ENCODE results near the gene GPR132. TPM values are rescaled to one million over a fixed set of nuclear protein-coding genes. Genes with fewer than 3 reads are reported as not detected.
"Not testable (repeated sequence)": the region's sequence is repeated elsewhere in the genome, so short reads cannot be mapped to it uniquely, and the experiment has no call there.

GPR132 gene
- total and polyA plus RNA-seq, 2 experiments from 2014 or later = 0.14 TPM; not detected in 1

DNA sequence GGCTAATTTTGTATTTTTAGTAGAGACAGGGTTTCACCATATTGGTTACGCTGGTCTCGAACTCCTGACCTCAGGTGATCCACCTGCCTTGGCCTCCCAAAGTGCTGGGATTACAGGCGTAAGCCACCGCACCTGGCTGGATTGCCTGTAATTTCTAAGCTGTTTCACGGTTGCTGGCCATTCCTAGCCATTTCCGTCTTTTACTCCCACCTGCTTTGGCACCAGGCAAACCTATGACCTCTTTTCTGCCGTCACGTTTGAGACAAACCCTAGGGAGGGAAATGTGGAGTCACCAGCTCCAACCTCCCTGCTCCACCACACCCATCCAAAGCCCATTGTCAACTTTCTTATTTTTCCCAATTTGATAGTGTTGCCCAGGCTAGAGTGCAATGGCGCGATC is 1.2 kb downstream of the GPR132 start (continued):
- TF ChIP-seq, protein P1, sequence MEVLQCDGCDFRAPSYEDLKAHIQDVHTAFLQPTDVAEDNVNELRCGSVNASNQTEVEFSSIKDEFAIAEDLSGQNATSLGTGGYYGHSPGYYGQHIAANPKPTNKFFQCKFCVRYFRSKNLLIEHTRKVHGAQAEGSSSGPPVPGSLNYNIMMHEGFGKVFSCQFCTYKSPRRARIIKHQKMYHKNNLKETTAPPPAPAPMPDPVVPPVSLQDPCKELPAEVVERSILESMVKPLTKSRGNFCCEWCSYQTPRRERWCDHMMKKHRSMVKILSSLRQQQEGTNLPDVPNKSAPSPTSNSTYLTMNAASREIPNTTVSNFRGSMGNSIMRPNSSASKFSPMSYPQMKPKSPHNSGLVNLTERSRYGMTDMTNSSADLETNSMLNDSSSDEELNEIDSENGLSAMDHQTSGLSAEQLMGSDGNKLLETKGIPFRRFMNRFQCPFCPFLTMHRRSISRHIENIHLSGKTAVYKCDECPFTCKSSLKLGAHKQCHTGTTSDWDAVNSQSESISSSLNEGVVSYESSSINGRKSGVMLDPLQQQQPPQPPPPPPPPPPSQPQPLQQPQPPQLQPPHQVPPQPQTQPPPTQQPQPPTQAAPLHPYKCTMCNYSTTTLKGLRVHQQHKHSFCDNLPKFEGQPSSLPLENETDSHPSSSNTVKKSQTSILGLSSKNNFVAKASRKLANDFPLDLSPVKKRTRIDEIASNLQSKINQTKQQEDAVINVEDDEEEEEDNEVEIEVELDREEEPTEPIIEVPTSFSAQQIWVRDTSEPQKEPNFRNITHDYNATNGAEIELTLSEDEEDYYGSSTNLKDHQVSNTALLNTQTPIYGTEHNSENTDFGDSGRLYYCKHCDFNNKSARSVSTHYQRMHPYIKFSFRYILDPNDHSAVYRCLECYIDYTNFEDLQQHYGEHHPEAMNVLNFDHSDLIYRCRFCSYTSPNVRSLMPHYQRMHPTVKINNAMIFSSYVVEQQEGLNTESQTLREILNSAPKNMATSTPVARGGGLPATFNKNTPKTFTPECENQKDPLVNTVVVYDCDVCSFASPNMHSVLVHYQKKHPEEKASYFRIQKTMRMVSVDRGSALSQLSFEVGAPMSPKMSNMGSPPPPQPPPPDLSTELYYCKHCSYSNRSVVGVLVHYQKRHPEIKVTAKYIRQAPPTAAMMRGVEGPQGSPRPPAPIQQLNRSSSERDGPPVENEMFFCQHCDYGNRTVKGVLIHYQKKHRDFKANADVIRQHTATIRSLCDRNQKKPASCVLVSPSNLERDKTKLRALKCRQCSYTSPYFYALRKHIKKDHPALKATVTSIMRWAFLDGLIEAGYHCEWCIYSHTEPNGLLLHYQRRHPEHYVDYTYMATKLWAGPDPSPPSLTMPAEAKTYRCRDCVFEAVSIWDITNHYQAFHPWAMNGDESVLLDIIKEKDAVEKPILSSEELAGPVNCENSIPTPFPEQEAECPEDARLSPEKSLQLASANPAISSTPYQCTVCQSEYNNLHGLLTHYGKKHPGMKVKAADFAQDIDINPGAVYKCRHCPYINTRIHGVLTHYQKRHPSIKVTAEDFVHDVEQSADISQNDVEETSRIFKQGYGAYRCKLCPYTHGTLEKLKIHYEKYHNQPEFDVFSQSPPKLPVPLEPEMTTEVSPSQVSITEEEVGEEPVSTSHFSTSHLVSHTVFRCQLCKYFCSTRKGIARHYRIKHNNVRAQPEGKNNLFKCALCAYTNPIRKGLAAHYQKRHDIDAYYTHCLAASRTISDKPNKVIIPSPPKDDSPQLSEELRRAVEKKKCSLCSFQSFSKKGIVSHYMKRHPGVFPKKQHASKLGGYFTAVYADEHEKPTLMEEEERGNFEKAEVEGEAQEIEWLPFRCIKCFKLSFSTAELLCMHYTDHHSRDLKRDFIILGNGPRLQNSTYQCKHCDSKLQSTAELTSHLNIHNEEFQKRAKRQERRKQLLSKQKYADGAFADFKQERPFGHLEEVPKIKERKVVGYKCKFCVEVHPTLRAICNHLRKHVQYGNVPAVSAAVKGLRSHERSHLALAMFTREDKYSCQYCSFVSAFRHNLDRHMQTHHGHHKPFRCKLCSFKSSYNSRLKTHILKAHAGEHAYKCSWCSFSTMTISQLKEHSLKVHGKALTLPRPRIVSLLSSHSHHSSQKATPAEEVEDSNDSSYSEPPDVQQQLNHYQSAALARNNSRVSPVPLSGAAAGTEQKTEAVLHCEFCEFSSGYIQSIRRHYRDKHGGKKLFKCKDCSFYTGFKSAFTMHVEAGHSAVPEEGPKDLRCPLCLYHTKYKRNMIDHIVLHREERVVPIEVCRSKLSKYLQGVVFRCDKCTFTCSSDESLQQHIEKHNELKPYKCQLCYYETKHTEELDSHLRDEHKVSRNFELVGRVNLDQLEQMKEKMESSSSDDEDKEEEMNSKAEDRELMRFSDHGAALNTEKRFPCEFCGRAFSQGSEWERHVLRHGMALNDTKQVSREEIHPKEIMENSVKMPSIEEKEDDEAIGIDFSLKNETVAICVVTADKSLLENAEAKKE (CRISPR knock-in tag; IDR thresholded peaks at IDR 0.05) = no peak
- no peak for TF ChIP-seq STAT1 (IDR thresholded peaks at IDR 0.05; ENCODE audit: unreplicated experiment)
- TF ChIP-seq ZNF331 (CRISPR knock-in tag; IDR thresholded peaks at IDR 0.05; ENCODE audit: low read depth) = no peak
- TF ChIP-seq EZH2phosphoT487 (IDR thresholded peaks at IDR 0.05; ENCODE audit: unreplicated experiment) = no peak
- no peak for TF ChIP-seq ZNF114 (CRISPR knock-in tag; IDR thresholded peaks at IDR 0.05)
- TF ChIP-seq NANOG (IDR thresholded peaks at IDR 0.05; ENCODE audit: borderline replicate concordance) = no peak

DNA sequence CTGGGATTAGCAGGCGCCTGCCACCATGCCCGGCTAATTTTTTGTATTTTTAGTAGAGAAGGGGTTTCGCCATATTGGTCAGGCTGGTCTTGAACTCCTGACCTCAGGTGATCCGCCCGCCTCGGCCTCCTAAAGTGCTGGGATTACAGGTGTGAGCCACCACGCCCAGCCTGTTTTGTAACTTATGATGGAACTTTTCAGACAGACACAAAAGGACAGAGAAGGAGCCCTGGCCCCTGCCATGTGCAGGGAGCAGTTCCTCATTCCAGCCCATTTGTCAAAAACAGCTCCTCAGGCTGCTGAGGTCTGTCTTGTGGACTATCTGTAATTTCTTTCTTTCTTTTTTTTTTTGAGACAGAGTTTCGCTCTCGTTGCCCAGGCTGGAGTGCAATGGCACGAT is 1.7 kb downstream of the GPR132 start:
- DNase-seq (ENCODE audit: low spot score); H3K9me3 Mint-ChIP-seq; H2AFZ ChIP-seq; H3K4me1 ChIP-seq (ENCODE audit: insufficient read depth); H3K27ac Mint-ChIP-seq; H3F3A ChIP-seq (replicated peaks; ENCODE audit: low read depth); H3K79me2 ChIP-seq (replicated peaks; ENCODE audit: insufficient read depth); H3K9me2 ChIP-seq (ENCODE audit: insufficient read depth); H3K4me3 ChIP-seq; H3K36me3 Mint-ChIP-seq (ENCODE audit: low read depth); H3K36me3 ChIP-seq (ENCODE audit: insufficient read depth); H3K27me3 ChIP-seq (ENCODE audit: insufficient read depth); H3K4me3 Mint-ChIP-seq; H4K20me1 ChIP-seq (replicated peaks; ENCODE audit: insufficient read depth); ATAC-seq; H3K4me2 ChIP-seq; H3K27ac ChIP-seq (ENCODE audit: low read depth): not testable (repeated sequence)
- Mint-ChIP-seq H3K27me3 (ENCODE audit: insufficient read depth, low read depth, poor library complexity) (peaks cover 17% of the 10 kb centered on the region), H3K4me1 (peaks cover 12% of the 10 kb centered on the region; the same call in 2 of the 3 replicates)
